ENCODE data around the gene DACT3. TPM values are rescaled to one million over a fixed set of nuclear protein-coding genes. Genes with fewer than 3 reads are reported as not detected.

DACT3 gene
- polyA plus RNA-seq, 1 of the 3 experiments (the other 2 are of a cell fraction), result 9.5 TPM

GRCh38 chr19:46646402-46646801, 14.6 kb downstream of the DACT3 start:
- Histone ChIP-seq H3K9me2 (no peaks in the 10 kb centered on the region), H2AFZ (ENCODE audit: low read depth) (no peak overlapping the region), H3K27ac (ENCODE audit: low read depth in 2 of 2, low read length in 1 of 2) (no peak overlapping the region), H3K27me3 (ENCODE audit: insufficient read depth) (no peaks in the 10 kb centered on the region), H3K4me1 (ENCODE audit: control insufficient read depth in 1 of 2, insufficient read depth in 2 of 2, low read depth in 1 of 2, low read length in 1 of 2) (no peaks in the 10 kb centered on the region), H3K4me2 (no peak overlapping the region), H3K4me3 (ENCODE audit: low read depth in 2 of 2, low read length in 1 of 2) (no peak overlapping the region), H4K20me1 (ENCODE audit: insufficient read depth) (no peaks in the 10 kb centered on the region), H3F3A (replicated peaks; ENCODE audit: insufficient read depth) (no peaks in the 10 kb centered on the region), H3K79me2 (ENCODE audit: insufficient read depth) (no peaks in the 10 kb centered on the region), H3K9me3 (no peaks in the 10 kb centered on the region), H3K9ac (no peak overlapping the region), H3K36me3 (replicated peaks in 1 of 2; ENCODE audit: control insufficient read depth in 1 of 2, insufficient read depth in 2 of 2, low read length in 1 of 2) (peaks cover 5% of the 10 kb centered on the region in 2 experiments)
- WGBS (ENCODE audit: low lambda C conversion rate), result 79% methylated on average over 3 of the region's 3 CpGs
- TF ChIP-seq NRF1 (IDR thresholded peaks at IDR 0.05; ENCODE audit: low read depth, low read length), result no peak
- TF ChIP-seq MAX (IDR thresholded peaks at IDR 0.05; ENCODE audit: low read depth), result no peak
- no peak for TF ChIP-seq ZBTB33 (IDR thresholded peaks at IDR 0.05; ENCODE audit: borderline replicate concordance, low read depth)
- no peak for TF ChIP-seq PBX3 (IDR thresholded peaks at IDR 0.05)
- TF ChIP-seq FOXM1 (IDR thresholded peaks at IDR 0.05; ENCODE audit: low read depth), result no peak
- no peak for TF ChIP-seq RCOR1 (IDR thresholded peaks at IDR 0.05; ENCODE audit: low read length)
- no peak for TF ChIP-seq CHD2 (IDR thresholded peaks at IDR 0.05; ENCODE audit: low read length, partially characterized antibody)
- no peak for TF ChIP-seq REST (IDR thresholded peaks at IDR 0.05; ENCODE audit: low read depth, low read length)
- no peak for TF ChIP-seq JUND (IDR thresholded peaks at IDR 0.05)
- no peak for TF ChIP-seq EP300 (IDR thresholded peaks at IDR 0.05; ENCODE audit: borderline replicate concordance in 1 of 2, low read depth in 1 of 2, low read length in 1 of 2)
- no peak for TF ChIP-seq FOSL2 (IDR thresholded peaks at IDR 0.05; ENCODE audit: borderline replicate concordance, low read depth)
- TF ChIP-seq ELF1 (IDR thresholded peaks at IDR 0.05), result no peak
- TF ChIP-seq GABPA (IDR thresholded peaks at IDR 0.05; ENCODE audit: low read depth), result no peak
- no peak for TF ChIP-seq MEF2A (IDR thresholded peaks at IDR 0.05; ENCODE audit: borderline replicate concordance, low read depth)
- TF ChIP-seq SMC3 (IDR thresholded peaks at IDR 0.05; ENCODE audit: low read depth, low read length), result no peak
- CTCF ChIA-PET, result interaction anchor here (0.6 to 3.1 kb wide), 4 partner anchors 13 to 59 kb away, joined by 3 to 17 read pairs (median 4); partner anchors contain the start of gene DACT3
- DNase-seq, result no peak
- POLR2A ChIA-PET, result no interaction called here

All from SK-N-SH (cell line).